HG03135 (cell line): ENCODE measurements around the gene PUM2.

Source experiments
- ATAC-seq: cut with Tn5 transposase; IDR thresholded peaks from one replicate; pipeline ENCODE4 v1.9.1; 2021; ENCODE audit warnings: mild to moderate bottlenecking, moderate library complexity; ENCODE audit not compliant: unreplicated experiment

The PUM2 gene

DNA sequence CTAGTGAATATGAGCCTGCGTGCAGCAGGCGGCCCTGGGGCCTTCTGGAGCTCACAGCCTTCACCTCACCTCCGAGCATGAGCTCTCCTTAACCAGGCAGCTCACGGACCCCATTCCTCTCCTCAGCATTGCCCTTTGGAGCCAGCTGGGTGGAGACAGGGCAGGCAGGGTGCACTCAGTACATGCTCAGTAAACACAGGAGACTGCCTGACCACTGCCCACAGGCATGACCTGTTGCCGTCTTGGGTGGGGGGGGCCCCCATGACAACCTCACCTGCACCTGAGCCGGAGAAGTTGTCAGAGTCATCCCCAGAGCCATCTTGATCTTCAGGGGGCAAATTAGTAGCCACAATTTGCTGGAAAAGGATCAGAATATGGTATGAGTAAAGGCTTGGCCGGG is 145.6 kb downstream of the PUM2 start:
- ATAC-seq: no peak

DNA sequence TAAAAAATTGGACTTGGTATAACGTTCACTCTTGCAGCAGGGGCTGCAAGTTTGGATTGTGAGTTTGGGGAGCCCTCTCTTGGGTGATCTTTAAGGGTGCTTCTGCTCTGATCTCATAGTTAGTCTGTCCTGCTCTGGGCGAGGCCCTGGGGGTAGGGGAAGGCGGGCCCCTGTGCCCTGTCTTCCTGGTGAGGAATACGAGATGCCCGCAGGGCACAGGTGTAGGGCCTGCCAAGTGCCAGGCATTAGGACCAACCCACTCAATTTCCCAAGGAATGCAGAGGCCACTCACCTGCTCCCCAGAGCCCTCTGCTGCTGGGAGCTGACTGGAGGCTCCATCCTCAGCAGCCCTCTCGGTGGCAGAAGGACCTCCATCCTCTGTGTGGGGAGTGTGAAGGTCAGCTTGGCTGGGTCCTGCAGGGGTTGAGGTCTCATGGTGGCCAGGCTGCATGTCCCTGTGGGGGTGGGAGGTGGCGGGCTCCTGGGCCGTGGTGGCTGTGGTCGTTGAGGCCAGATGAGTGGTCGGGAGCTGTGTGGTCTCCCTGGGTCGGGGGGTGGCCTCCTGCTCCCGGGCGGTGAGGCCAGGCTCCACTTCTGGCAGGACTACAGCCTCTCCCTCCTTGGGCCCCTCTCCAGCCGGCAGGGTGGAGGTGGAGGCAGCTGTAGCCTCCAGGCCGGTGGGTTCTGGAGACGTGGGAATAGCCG is 147.0 kb downstream of the PUM2 start:
- no peak for ATAC-seq

DNA sequence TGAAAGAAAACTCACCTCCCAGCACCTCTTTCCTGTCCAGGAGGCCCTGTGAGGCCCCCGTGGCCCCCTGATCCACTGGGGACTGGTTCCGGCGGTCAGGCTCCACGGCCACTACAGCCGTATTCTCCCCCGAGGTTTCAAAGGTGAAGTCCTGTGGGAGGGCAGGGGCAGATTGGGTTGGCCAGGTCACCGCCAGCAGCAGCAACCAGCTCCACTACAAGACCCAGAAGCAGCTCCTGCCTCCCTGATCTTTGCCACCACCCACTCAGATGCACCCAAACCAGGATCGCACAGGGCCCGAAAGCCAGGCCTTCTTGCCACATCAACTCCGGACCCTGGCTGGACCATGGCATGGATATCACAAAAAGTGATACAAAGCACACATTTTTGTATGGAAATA is 147.6 kb downstream of the PUM2 start:
- no peak for ATAC-seq

DNA sequence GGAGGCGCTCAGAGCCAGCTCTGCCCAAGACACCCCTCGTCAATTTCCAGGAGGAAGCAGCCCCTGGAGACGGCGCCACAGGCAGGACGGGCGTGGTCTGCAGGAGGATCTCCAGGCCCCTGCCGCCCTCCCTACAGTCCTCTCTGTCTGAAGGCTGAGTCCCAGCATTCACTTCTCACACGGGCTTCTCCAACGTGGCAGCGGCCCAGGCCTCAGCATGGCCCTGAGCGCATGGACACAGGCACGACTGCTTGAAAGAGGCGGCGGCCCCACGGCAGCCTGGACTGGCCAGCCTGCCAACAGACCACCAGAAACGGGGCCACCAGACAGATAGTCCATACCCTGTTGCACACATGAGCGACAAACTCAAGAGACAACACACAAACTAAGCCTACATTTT is 149.0 kb downstream of the PUM2 start:
- ATAC-seq: no peak

DNA sequence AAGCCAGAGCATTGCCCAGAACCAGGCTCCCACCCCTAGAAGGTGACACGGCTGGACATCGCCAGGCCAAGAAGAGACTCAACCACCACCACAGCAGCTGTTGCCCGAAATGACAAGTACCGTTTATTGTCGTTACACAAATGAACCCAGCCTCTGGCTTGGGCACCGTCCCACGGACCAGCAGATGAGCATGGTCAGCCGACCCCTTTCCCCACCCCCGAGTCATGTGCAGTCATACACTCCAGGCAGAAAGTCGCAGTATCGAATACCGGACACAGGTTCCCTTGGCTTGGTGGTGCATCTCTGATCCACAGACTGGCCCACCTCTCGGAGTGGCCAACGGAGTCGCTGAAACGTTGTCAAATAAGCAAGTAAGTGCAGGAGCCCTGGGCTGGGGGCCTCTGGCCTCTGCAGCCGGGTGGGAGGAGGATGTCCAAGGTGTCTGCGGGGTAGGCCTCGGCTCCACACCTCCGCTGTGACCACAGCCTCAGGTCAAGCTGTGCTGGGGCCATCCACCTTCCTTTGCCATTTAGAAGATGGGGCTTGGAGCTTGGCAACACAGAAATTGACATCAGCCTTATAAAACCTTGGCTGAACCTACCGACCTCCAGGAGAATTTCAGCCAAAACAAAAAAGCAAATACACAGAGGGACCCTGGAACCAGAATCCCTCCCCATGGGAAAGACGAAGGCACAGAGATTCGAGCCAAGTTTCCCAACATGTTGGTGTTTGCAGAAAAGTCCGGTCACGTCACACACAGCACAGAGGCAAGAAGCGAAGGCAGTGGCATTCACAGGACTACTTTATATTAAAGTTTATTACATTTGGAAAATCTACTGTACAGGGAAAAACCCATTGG is 149.7 kb downstream of the PUM2 start:
- ATAC-seq: no peak

DNA sequence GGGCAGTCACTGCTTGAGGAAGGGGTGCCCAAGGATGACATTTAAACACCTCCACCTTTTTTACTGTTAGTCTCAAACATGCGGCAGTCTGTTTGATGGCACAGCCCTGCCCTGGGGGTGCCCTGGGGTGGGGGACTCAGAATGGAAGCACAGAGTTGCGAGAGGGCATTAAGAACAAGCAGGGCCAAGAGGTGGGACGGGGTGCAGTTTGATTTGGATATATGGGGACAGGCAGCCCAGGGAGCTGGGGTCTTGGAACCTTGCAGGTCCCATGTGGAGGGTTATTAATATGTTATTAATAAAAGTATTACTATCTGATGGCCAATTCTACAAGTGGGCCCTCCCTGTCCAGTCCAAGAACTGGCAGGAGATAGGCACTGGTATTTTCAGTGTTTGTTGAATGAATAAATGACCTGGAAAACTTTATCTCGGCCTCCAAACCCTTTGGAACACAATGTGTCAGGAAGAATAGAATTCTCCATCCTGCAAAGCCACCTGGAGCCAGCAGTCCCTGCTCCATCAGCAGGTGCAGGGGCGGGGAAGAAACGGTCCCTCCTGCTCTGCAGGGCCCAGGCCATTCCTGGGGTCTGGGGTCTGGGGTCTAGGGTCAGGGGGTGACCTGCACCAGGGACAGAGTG is 150.9 kb downstream of the PUM2 start:
- ATAC-seq: no peak

DNA sequence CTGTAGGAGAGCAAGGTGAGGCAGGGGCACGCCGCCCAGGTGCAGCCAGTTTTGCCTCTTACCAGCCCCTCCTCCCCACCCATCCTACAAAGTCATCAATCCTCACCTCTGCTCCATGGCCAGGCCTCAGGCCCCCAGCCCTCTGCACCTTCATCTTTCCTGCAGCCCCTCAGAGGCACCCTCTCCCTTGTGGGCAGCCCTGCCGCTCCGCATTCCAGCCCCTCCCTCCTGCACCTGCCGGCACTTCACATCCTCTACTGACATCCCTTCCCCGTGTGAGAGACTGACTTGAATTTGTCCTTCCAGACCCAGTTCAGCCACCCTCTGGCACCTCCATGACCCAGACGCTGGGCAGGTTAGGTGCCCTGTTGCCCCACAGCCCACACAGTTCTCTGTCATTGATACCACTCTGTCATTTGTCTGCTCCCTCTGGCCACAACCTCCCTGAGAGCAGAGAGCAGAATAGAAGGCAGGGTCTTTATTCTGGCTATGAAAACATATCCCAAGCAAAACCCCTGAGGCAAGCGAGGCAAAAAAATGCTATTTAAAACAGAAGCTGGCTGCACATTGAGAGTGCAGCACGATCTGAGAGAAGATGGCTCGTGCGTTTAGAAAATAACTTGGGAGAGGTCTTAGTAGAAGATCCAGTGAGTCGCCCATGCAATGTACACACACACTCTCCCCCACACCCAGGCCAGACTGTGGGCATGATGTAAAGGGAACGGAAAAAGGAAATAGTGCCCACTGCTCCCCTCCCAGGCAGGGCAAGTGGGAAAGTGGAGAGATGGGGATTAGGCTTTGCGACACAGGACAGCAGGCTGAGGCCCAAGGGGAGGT is 151.6 kb downstream of the PUM2 start:
- ATAC-seq: no peak
